ENCODE measurements around the gene DLEC1.

DNA sequence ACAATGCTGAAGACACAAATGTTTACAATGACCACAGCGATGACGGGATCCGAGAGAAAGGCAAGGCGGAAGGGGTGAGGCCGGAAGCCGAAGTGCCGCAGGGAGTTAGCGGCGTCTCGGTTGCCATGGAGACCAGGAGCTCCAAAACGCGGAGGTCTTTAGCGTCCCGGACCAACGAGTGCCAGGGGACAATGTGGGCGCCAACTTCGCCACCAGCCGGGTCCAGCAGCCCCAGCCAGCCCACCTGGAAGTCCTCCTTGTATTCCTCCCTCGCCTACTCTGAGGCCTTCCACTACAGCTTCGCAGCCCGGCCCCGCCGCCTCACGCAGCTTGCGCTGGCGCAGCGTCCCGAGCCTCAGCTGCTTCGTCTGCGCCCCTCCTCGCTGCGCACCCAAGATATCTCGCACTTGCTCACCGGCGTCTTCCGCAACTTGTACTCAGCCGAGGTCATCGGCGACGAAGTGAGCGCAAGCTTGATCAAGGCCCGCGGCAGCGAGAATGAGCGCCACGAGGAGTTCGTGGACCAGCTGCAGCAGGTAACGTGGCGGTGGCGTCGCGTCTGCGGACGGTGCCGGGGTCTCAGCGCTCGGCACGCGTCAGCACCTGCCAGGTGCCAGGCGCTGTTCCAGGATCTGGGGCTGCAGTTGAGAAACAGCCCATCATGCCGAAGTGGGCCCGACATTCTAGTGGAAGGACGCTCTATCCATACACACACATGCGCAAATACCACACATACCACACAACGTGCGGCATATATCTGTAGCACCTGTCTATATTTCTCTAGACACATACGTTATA, at the start of gene DLEC1:
- TF ChIP-seq, protein P1, sequence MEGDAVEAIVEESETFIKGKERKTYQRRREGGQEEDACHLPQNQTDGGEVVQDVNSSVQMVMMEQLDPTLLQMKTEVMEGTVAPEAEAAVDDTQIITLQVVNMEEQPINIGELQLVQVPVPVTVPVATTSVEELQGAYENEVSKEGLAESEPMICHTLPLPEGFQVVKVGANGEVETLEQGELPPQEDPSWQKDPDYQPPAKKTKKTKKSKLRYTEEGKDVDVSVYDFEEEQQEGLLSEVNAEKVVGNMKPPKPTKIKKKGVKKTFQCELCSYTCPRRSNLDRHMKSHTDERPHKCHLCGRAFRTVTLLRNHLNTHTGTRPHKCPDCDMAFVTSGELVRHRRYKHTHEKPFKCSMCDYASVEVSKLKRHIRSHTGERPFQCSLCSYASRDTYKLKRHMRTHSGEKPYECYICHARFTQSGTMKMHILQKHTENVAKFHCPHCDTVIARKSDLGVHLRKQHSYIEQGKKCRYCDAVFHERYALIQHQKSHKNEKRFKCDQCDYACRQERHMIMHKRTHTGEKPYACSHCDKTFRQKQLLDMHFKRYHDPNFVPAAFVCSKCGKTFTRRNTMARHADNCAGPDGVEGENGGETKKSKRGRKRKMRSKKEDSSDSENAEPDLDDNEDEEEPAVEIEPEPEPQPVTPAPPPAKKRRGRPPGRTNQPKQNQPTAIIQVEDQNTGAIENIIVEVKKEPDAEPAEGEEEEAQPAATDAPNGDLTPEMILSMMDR (conservative IDR thresholded peaks at IDR 0.05 in 1 of 2, IDR thresholded peaks at IDR 0.05 in 1 of 2; ENCODE audit: extremely low read depth in 1 of 2, insufficient read depth in 1 of 2, low read depth in 1 of 2, low read length in 2 of 2): no peak
- no peak for TF ChIP-seq EZH2 (IDR thresholded peaks at IDR 0.05; ENCODE audit: borderline replicate concordance, low read length)

All from mammary epithelial cell (primary cell).